OCI-LY3 (cell line): ENCODE data around the gene ARHGAP35.

Experiments used
- H2AFZ ChIP-seq: fragments of 200-600, 300-600 bp; shearing (Covaris generic); 2 replicates; pipeline ENCODE4 v1.6.0; 2014; ENCODE audit warnings: antibody characterized with exemption, low read depth, low read length
- H3K27ac ChIP-seq: fragments of 200-600, 300-600 bp; sonication (generic); 2 replicates; pipeline ENCODE4 v1.5.1; 2014; ENCODE audit warnings: mild to moderate bottlenecking, low read length, moderate library complexity, mixed read lengths
- H3K27me3 ChIP-seq: fragments of 200-600, 300-600 bp; sonication (generic); 2 replicates; pipeline ENCODE4 v1.6.1; 2014; ENCODE audit warnings: low read depth, low read length, mixed read lengths
- H3K36me3 ChIP-seq: fragments of 200-600, 300-600 bp; sonication (generic); replicated peaks from 2 replicates; pipeline ENCODE3; 2014; ENCODE audit warnings: low read depth, low read length, mixed read lengths
- H3K4me1 ChIP-seq: fragments of 300-600, 200-600 bp; sonication (generic); 2 replicates; pipeline ENCODE4 v1.6.1; 2014; ENCODE audit warnings: low read length, mixed read lengths
- H3K4me2 ChIP-seq: fragments of 200-600, 300-600 bp; sonication (generic); 2 replicates; pipeline ENCODE4 v1.6.1; 2014; ENCODE audit warnings: low read length, mixed read lengths
- H3K4me3 ChIP-seq: fragments of 300-600, 200-600 bp; sonication (generic); 2 replicates; pipeline ENCODE4 v1.5.1; 2014; ENCODE audit warnings: antibody characterized with exemption, mild to moderate bottlenecking, low read length, moderate library complexity
- H3K79me2 ChIP-seq: fragments of 300-600, 200-600 bp; shearing (Covaris generic); 2 replicates; pipeline ENCODE4 v1.6.1; 2014; ENCODE audit warnings: mild to moderate bottlenecking, low read length, mixed read lengths
- H3K9ac ChIP-seq: fragments of 300-600, 200-600 bp; shearing (Covaris generic); 2 replicates; pipeline ENCODE4 v1.6.0; 2014; ENCODE audit warnings: mild to moderate bottlenecking, low read length, moderate library complexity
- H3K9me3 ChIP-seq: fragments of 200-600, 300-600 bp; shearing (Covaris generic); 2 replicates; pipeline ENCODE4 v1.6.1; 2014; ENCODE audit warnings: low read length, mixed read lengths; ENCODE audit not compliant: insufficient read depth
- H4K20me1 ChIP-seq: fragments of 200-600, 300-600 bp; sonication (generic); 2 replicates; pipeline ENCODE4 v1.6.1; 2016; ENCODE audit warnings: low read length, mixed read lengths; ENCODE audit not compliant: insufficient read depth
- CTCF ChIP-seq: fragments of 200-600, 300-600 bp; sonication (generic); IDR thresholded peaks from 2 replicates; pipeline ENCODE4 v1.5.1; 2014; ENCODE audit warnings: antibody characterized with exemption, low read length, low read depth
- EZH2phosphoT487 ChIP-seq: fragments of 200-600 bp; shearing (Covaris generic); IDR thresholded peaks from 2 replicates; pipeline ENCODE4 v1.6.1; 2018; ENCODE audit warnings: antibody characterized with exemption, mixed run types, low read depth

ARHGAP35 gene

DNA sequence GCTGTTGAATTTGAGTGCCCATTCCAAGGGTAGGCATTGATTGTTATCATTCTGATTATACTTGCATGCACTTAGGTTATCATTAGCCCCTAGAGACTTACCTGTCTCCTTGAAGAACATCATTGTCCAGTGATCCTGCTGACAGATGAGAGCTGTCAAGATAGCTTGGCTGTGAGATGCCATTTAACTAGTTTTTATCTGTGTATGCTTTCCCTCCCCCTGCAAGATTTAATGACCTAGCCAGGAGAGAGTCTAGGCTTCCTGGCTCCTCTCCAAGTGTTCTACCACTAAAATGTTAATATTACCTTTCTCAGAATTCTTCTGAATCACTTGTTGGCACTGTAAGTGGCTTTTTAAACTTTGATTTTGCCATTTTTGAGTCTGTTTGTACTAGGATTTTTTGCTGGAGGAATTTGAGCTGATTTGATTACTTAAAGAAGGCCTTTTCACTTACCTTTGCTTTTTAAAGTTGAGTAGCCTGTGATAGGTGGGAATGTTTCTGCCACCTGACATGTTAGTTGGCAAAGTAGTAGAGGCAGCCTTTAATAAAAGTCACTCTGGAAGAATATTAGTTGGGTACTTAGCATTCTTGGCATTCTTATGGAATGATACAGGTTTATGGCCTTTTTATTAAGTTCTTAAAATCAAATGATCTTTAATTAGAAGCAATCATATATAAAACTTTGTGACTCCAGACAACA is 41.1 kb downstream of the ARHGAP35 start:
- no peak overlapping the region for H3K9ac ChIP-seq
- H3K27me3 ChIP-seq: no peaks in the 10 kb centered on the region
- peaks cover 87% of the 10 kb centered on the region for H3K79me2 ChIP-seq
- H3K36me3 ChIP-seq: no peaks in the 10 kb centered on the region
- H3K9me3 ChIP-seq: no peaks in the 10 kb centered on the region
- peaks cover 79% of the 10 kb centered on the region for H4K20me1 ChIP-seq
- no peak overlapping the region for H3K4me2 ChIP-seq
- no peak overlapping the region for H3K4me3 ChIP-seq
- H3K27ac ChIP-seq: no peak overlapping the region
- TF ChIP-seq CTCF (no peak), EZH2phosphoT487 (no peak)
- H3K4me1 ChIP-seq: no peaks in the 10 kb centered on the region
- no peak overlapping the region for H2AFZ ChIP-seq

- Histone ChIP-seq H3K36me3 (no peaks in the 10 kb centered on the region), H2AFZ (no peak overlapping the region), H3K4me3 (no peak overlapping the region), H4K20me1 (peaks cover 76% of the 10 kb centered on the region), H3K4me2 (no peak overlapping the region), H3K4me1 (no peaks in the 10 kb centered on the region), H3K79me2 (peaks cover 83% of the 10 kb centered on the region), H3K27ac (no peak overlapping the region), H3K27me3 (no peaks in the 10 kb centered on the region), H3K9me3 (no peaks in the 10 kb centered on the region), H3K9ac (no peak overlapping the region)
- TF ChIP-seq CTCF: no peak
- no peak for TF ChIP-seq EZH2phosphoT487
These were observed 41.6 kb downstream of the ARHGAP35 start for GRCh38 chr19:46902402-46902766.

DNA sequence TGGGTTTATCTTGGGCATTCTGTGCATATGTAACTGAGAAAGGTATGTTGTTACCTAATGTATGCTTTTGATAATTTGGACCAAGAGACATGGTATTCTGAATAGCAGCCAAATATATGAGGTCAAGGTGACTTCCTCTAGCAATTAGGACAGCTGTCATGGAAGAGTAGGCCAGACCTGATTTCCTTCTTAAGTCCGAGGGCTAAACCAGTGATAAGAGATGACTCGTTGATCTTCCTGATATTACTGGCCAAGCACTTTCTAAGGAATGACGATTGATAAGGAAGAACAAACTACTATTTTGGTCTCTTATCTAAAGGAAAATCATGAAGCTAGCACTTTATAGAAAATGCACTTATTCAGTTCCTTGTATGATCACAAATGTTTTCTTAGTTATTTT is 42.7 kb downstream of the ARHGAP35 start:
- H3K79me2 ChIP-seq: peaks cover 82% of the 10 kb centered on the region
- no peak overlapping the region for H3K27ac ChIP-seq
- H4K20me1 ChIP-seq: peaks cover 75% of the 10 kb centered on the region
- no peaks in the 10 kb centered on the region for H3K27me3 ChIP-seq
- H3K36me3 ChIP-seq: no peaks in the 10 kb centered on the region
- H3K4me2 ChIP-seq: no peak overlapping the region
- no peak for TF ChIP-seq EZH2phosphoT487
- no peak for TF ChIP-seq CTCF
- no peaks in the 10 kb centered on the region for H3K9me3 ChIP-seq
- H3K4me3 ChIP-seq: no peak overlapping the region
- H3K4me1 ChIP-seq: no peaks in the 10 kb centered on the region
- no peak overlapping the region for H3K9ac ChIP-seq
- H2AFZ ChIP-seq: no peak overlapping the region

GRCh38 chr19:46904114-46905060 is 43.6 kb downstream of the ARHGAP35 start:
- Histone ChIP-seq H3K4me1 (no peaks in the 10 kb centered on the region), H3K9ac (no peak overlapping the region), H3K79me2 (peaks cover 80% of the 10 kb centered on the region), H3K36me3 (no peaks in the 10 kb centered on the region), H2AFZ (no peak overlapping the region), H3K9me3 (no peaks in the 10 kb centered on the region), H4K20me1 (peaks cover 71% of the 10 kb centered on the region), H3K27ac (no peak overlapping the region), H3K4me3 (no peak overlapping the region), H3K27me3 (no peaks in the 10 kb centered on the region), H3K4me2 (no peak overlapping the region)
- TF ChIP-seq CTCF (no peak), EZH2phosphoT487 (no peak)
